T-helper 1 cell (primary cell): Measurements from ENCODE around the gene STAT4.

ENCODE experiments used
- DNase-seq, 5 donors: peaks; one replicate each; pipeline ENCODE4 v3.0.0-alpha.2; 2012 to 2020

The STAT4 gene

GRCh38 chr2:191173206-191173605 is 22.4 kb upstream of the STAT4 start:
- DNase-seq = no peak

- no peak for DNase-seq
Observed at GRCh38 chr2:191171708-191172355, 21.0 kb upstream of the STAT4 start.

- no peak for DNase-seq
Observed at GRCh38 chr2:191171286-191171685, 20.5 kb upstream of the STAT4 start.

- DNase-seq = peak in 1 of 5 donors; percentile 57
Observed at GRCh38 chr2:191170773-191171172, 20.0 kb upstream of the STAT4 start.

GRCh38 chr2:191170301-191170636 is 19.5 kb upstream of the STAT4 start:
- DNase-seq = no peak

GRCh38 chr2:191169456-191170300 is 18.9 kb upstream of the STAT4 start:
- DNase-seq = no peak

GRCh38 chr2:191167766-191168165 is 17.0 kb upstream of the STAT4 start:
- DNase-seq = no peak

GRCh38 chr2:191166756-191167445 is 16.1 kb upstream of the STAT4 start:
- no peak for DNase-seq

- no peak for DNase-seq
Observed at GRCh38 chr2:191166111-191166755, 15.4 kb upstream of the STAT4 start.

GRCh38 chr2:191165176-191165643 is 14.4 kb upstream of the STAT4 start:
- peak in 1 of 5 donors; percentile 70 for DNase-seq

- no peak for DNase-seq
Observed at GRCh38 chr2:191158747-191159146, 8.0 kb upstream of the STAT4 start.

- DNase-seq = no peak
Observed at GRCh38 chr2:191158193-191158592, 7.4 kb upstream of the STAT4 start.

- peak in 1 of 5 donors; percentile 61 for DNase-seq
Observed at GRCh38 chr2:191155608-191156071, 4.8 kb upstream of the STAT4 start.

GRCh38 chr2:191153716-191154115 is 2.9 kb upstream of the STAT4 start:
- DNase-seq = no peak

GRCh38 chr2:191152482-191153240 is 1.9 kb upstream of the STAT4 start:
- DNase-seq = peak in 1 of 5 donors; percentile 47

GRCh38 chr2:191151331-191151730 is 537 bp upstream of the STAT4 start:
- DNase-seq = no peak

- peak in 1 of 5 donors; percentile 57 for DNase-seq
Observed at GRCh38 chr2:191150230-191150599, 579 bp downstream of the STAT4 start.

GRCh38 chr2:191149391-191149790 is 1.4 kb downstream of the STAT4 start:
- DNase-seq = no peak

- peak in 1 of 5 donors; percentile 49 for DNase-seq
Observed at GRCh38 chr2:191148791-191149190, 2.0 kb downstream of the STAT4 start.

GRCh38 chr2:191148281-191148680 is 2.5 kb downstream of the STAT4 start:
- no peak for DNase-seq

GRCh38 chr2:191145769-191146471 is 4.9 kb downstream of the STAT4 start:
- DNase-seq = no peak

GRCh38 chr2:191144217-191144616 is 6.6 kb downstream of the STAT4 start:
- no peak for DNase-seq
